Measurements from ENCODE around the gene HDAC9. TPM values are rescaled to one million over a fixed set of nuclear protein-coding genes. Genes with fewer than 3 reads are reported as not detected.

Gene HDAC9
- total RNA-seq, 6 donors from 2014 or later, result 8.4 to 23.1 (median 10.4) TPM

GRCh38 chr7:18575622-18576572 is 80.3 kb downstream of the HDAC9 start:
- no peak overlapping the region for H3K27ac ChIP-seq
- H3K4me3 ChIP-seq, result no peak overlapping the region
- H3K9me3 ChIP-seq, result no peaks in the 10 kb centered on the region
- DNase-seq (no peak), ATAC-seq (ENCODE audit: low FRiP score in 2 of 2) (no peak)
- no peaks in the 10 kb centered on the region for H3K4me1 ChIP-seq
- no peaks in the 10 kb centered on the region for H3K36me3 ChIP-seq
- no peaks in the 10 kb centered on the region for H3K27me3 ChIP-seq
- no peak for TF ChIP-seq CTCF (IDR thresholded peaks at IDR 0.05)
- no peak for TF ChIP-seq POLR2AphosphoS5 (IDR thresholded peaks at IDR 0.05)
- TF ChIP-seq POLR2A (IDR thresholded peaks at IDR 0.05), result no peak
- no peak for TF ChIP-seq EP300 (IDR thresholded peaks at IDR 0.05)
- 92% methylated on average over 6 of the region's 6 CpGs for WGBS, 2 donors

DNA sequence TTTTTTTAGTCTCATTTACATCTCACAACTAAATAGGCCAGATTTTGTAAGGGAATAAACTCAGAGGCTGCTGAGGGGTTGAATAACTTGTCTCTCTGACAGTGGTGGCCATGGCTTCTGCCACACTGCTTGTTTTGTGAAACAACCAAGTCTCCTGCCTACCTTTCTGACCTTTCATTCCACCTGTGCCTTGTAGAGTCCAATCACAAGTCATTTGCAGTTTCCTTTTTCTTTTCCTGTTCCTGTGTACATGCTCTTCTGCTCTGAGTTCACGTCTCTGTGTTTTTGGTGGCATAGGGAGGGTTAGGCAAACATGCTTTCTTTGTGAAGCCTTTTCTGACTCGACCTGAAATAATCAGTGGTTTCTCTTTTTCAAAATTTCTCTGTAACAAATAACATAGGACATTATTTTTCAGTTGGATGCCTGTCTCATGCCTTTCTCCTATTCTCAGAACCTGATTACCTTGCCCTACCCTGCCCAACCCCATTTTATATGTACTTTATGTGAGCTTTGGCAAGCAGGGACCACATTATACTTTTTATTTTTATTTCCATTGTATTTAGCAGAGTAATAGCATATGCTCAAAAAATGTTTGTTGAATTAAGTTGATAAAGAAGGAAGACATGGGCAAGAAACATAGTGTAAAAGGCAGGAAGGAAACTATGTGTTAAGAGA is 81.7 kb downstream of the HDAC9 start:
- Histone ChIP-seq H3K27me3 (no peaks in the 10 kb centered on the region), H3K4me3 (no peak overlapping the region), H3K9me3 (no peaks in the 10 kb centered on the region), H3K4me1 (no peaks in the 10 kb centered on the region), H3K36me3 (no peaks in the 10 kb centered on the region), H3K27ac (no peak overlapping the region)
- DNase-seq (no peak), ATAC-seq (ENCODE audit: low FRiP score in 2 of 2) (no peak)
- 42 to 46% methylated on average over 2 of the region's 2 CpGs for WGBS, 2 donors
- TF ChIP-seq POLR2A (IDR thresholded peaks at IDR 0.05), result no peak
- TF ChIP-seq POLR2AphosphoS5 (IDR thresholded peaks at IDR 0.05), result no peak
- no peak for TF ChIP-seq CTCF (IDR thresholded peaks at IDR 0.05)
- no peak for TF ChIP-seq EP300 (IDR thresholded peaks at IDR 0.05)

GRCh38 chr7:18579698-18580097 is 84.1 kb downstream of the HDAC9 start:
- TF ChIP-seq POLR2A (IDR thresholded peaks at IDR 0.05), result no peak
- no peak for TF ChIP-seq EP300 (IDR thresholded peaks at IDR 0.05)
- TF ChIP-seq POLR2AphosphoS5 (IDR thresholded peaks at IDR 0.05), result no peak
- no peak for TF ChIP-seq CTCF (IDR thresholded peaks at IDR 0.05)
- no peak for DNase-seq
- 72 to 84% methylated on average over 4 of the region's 4 CpGs for WGBS, 2 donors

DNA sequence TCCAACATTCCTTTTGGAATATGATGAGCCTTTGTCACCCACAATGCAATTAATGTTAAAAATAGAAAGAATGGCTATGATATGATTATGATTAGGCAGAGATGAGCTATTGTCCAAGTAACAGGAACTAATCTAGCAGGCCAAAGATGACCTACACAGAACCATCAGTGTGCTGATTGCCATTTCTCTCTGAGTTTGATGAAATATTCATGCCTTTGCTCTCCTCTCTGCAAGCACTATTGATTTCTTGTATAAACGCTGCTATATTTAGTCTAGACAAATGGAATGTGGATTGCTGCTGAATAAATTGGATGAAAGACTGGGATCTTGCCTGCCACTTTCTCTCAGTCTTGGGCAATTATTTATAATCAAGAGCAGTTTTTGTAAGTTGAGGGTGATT is 85.4 kb downstream of the HDAC9 start:
- 52 to 63% methylated on average over 1 of the region's 1 CpG for WGBS, 2 donors

More at GRCh38 chr7:18579698-18580097, 84.1 kb downstream of the HDAC9 start:
- no peaks in the 10 kb centered on the region for H3K9me3 ChIP-seq
- H3K4me3 ChIP-seq, result no peak overlapping the region
- no peaks in the 10 kb centered on the region for H3K4me1 ChIP-seq
- no peaks in the 10 kb centered on the region for H3K27me3 ChIP-seq
- no peak overlapping the region for H3K27ac ChIP-seq
- ATAC-seq (ENCODE audit: low FRiP score in 2 of 2), result no peak
- no peaks in the 10 kb centered on the region for H3K36me3 ChIP-seq

More for the DNA sequence above, 85.4 kb downstream of the HDAC9 start:
- no peak for TF ChIP-seq EP300 (IDR thresholded peaks at IDR 0.05)
- no peak for TF ChIP-seq POLR2AphosphoS5 (IDR thresholded peaks at IDR 0.05)
- no peak for TF ChIP-seq POLR2A (IDR thresholded peaks at IDR 0.05)
- no peak for TF ChIP-seq CTCF (IDR thresholded peaks at IDR 0.05)
- Histone ChIP-seq H3K27me3 (no peaks in the 10 kb centered on the region), H3K4me3 (no peak overlapping the region), H3K4me1 (no peaks in the 10 kb centered on the region), H3K27ac (no peak overlapping the region), H3K9me3 (no peaks in the 10 kb centered on the region), H3K36me3 (no peaks in the 10 kb centered on the region)
- DNase-seq, result no peak
- ATAC-seq (ENCODE audit: low FRiP score in 2 of 2), result no peak
